Measurements from ENCODE around the gene IQCB1. TPM values are rescaled to one million over a fixed set of nuclear protein-coding genes. Genes with fewer than 3 reads are reported as not detected.
"Not testable (repeated sequence)": the region's sequence is repeated elsewhere in the genome, so short reads cannot be mapped to it uniquely, and the experiment has no call there.

Gene IQCB1
- total RNA-seq, 1 donor from 2014 or later, result 34.1 TPM

GRCh38 chr3:121786485-121786884, 48.4 kb downstream of the IQCB1 start:
- H3K4me1 Mint-ChIP-seq, result no peaks in the 10 kb centered on the region
- no peaks in the 10 kb centered on the region for H3K27me3 Mint-ChIP-seq (ENCODE audit: low read depth)
- H3K36me3 Mint-ChIP-seq, result peaks cover 41% of the 10 kb centered on the region
- H3K4me3 Mint-ChIP-seq, result no peak overlapping the region
- DNase-seq (ENCODE audit: low spot score in 2 of 2, unreplicated experiment in 2 of 2), result no peak
- no peaks in the 10 kb centered on the region for H3K9me3 Mint-ChIP-seq
- no peak for TF ChIP-seq CTCF (IDR thresholded peaks at IDR 0.05; ENCODE audit: unreplicated experiment)
- H3K27ac Mint-ChIP-seq, result no peak overlapping the region

GRCh38 chr3:121782784-121783183, 52.1 kb downstream of the IQCB1 start:
- not testable (repeated sequence) for DNase-seq (ENCODE audit: low spot score in 2 of 2, unreplicated experiment in 2 of 2); H3K27me3 Mint-ChIP-seq (ENCODE audit: low read depth); H3K4me3 Mint-ChIP-seq; H3K4me1 Mint-ChIP-seq; H3K9me3 Mint-ChIP-seq; H3K27ac Mint-ChIP-seq
- H3K36me3 Mint-ChIP-seq, result peaks cover 40% of the 10 kb centered on the region

GRCh38 chr3:121781611-121782010, 53.2 kb downstream of the IQCB1 start:
- Mint-ChIP-seq H3K9me3 (no peaks in the 10 kb centered on the region), H3K27ac (no peak overlapping the region), H3K36me3 (peaks cover 41% of the 10 kb centered on the region), H3K27me3 (ENCODE audit: low read depth) (no peaks in the 10 kb centered on the region), H3K4me1 (no peaks in the 10 kb centered on the region), H3K4me3 (no peak overlapping the region)
- no peak for TF ChIP-seq CTCF (IDR thresholded peaks at IDR 0.05; ENCODE audit: unreplicated experiment)
- no peak for DNase-seq (ENCODE audit: low spot score in 2 of 2, unreplicated experiment in 2 of 2)

GRCh38 chr3:121775095-121775494, 59.8 kb downstream of the IQCB1 start:
- not testable (repeated sequence) for H3K27me3 Mint-ChIP-seq (ENCODE audit: low read depth); H3K27ac Mint-ChIP-seq; H3K4me1 Mint-ChIP-seq; DNase-seq (ENCODE audit: low spot score in 2 of 2, unreplicated experiment in 2 of 2); H3K4me3 Mint-ChIP-seq
- H3K9me3 Mint-ChIP-seq, result peaks cover 16% of the 10 kb centered on the region
- H3K36me3 Mint-ChIP-seq, result peaks cover 63% of the 10 kb centered on the region

- Mint-ChIP-seq H3K27ac (no peak overlapping the region), H3K27me3 (ENCODE audit: low read depth) (peaks cover 2% of the 10 kb centered on the region), H3K4me3 (no peak overlapping the region), H3K9me3 (peaks cover 8% of the 10 kb centered on the region), H3K36me3 (peaks cover 31% of the 10 kb centered on the region), H3K4me1 (peaks cover 5% of the 10 kb centered on the region)
- no peak for TF ChIP-seq CTCF (IDR thresholded peaks at IDR 0.05; ENCODE audit: unreplicated experiment)
- DNase-seq (ENCODE audit: low spot score in 2 of 2, unreplicated experiment in 2 of 2), result no peak
Observed at GRCh38 chr3:121769246-121769645, 65.6 kb downstream of the IQCB1 start.

GRCh38 chr3:121768452-121768851, 66.4 kb downstream of the IQCB1 start:
- TF ChIP-seq CTCF (IDR thresholded peaks at IDR 0.05; ENCODE audit: unreplicated experiment), result no peak
- peaks cover 1% of the 10 kb centered on the region for H3K9me3 Mint-ChIP-seq
- no peak for DNase-seq (ENCODE audit: low spot score in 2 of 2, unreplicated experiment in 2 of 2)
- peaks cover 2% of the 10 kb centered on the region for H3K27me3 Mint-ChIP-seq (ENCODE audit: low read depth)
- no peak overlapping the region for H3K4me3 Mint-ChIP-seq
- no peak overlapping the region for H3K27ac Mint-ChIP-seq
- H3K4me1 Mint-ChIP-seq, result peaks cover 6% of the 10 kb centered on the region
- H3K36me3 Mint-ChIP-seq, result peaks cover 23% of the 10 kb centered on the region

- no peak for TF ChIP-seq CTCF (IDR thresholded peaks at IDR 0.05; ENCODE audit: unreplicated experiment)
- H3K4me3 Mint-ChIP-seq, result no peak overlapping the region
- H3K27me3 Mint-ChIP-seq (ENCODE audit: low read depth), result peaks cover 41% of the 10 kb centered on the region
- H3K27ac Mint-ChIP-seq, result no peak overlapping the region
- H3K9me3 Mint-ChIP-seq, result no peaks in the 10 kb centered on the region
- DNase-seq (ENCODE audit: low spot score in 2 of 2, unreplicated experiment in 2 of 2), result no peak
- no peaks in the 10 kb centered on the region for H3K36me3 Mint-ChIP-seq
- peaks cover 6% of the 10 kb centered on the region for H3K4me1 Mint-ChIP-seq
Observed at GRCh38 chr3:121759541-121760202, 75.2 kb downstream of the IQCB1 start.
